ENCODE results near the gene SH3RF3. TPM values are rescaled to one million over a fixed set of nuclear protein-coding genes. Genes with fewer than 3 reads are reported as not detected.

Gene SH3RF3
- total RNA-seq, 1 experiment from 2014 or later: not detected

DNA sequence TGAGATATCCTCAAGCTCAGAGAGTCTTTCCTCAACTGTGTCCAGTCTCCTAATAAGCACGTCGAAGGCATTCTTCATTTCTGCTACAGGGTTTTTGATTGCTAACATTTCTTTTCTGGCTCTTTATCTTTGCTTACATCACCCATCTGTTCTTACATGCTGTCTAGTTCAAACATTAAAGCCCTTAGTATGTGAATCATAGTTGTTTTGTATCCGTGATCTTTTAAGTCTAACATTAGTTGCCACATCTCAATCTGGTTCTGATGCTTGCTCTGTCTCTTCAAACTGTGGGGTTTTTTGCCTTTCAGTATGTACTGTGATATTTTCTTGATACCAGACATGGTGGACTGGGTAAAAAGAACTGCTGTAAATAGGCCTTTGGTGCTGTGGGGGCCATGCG, 235.2 kb downstream of the SH3RF3 start:
- BruUV-seq (replicated peaks): no TSS peak
- H2AFZ ChIP-seq (ENCODE audit: low read depth, low read length, poor library complexity, severe bottlenecking): no peak overlapping the region
- H4K20me1 ChIP-seq (ENCODE audit: insufficient read depth): no peaks in the 10 kb centered on the region
- DNase-seq (ENCODE audit: low read depth, low spot score): no peak
- ChIA-PET POLR2A (no interaction called here), CTCF (no interaction called here), RAD21 (ENCODE audit: low non-redundant PET in 1 of 2, low total read pairs in 2 of 2, uncharacterized antibody in 2 of 2, unreplicated experiment in 2 of 2) (no interaction called here)
- H3K27ac ChIP-seq (ENCODE audit: low read depth, low read length): no peak overlapping the region
- no peak overlapping the region for H3K9ac ChIP-seq (ENCODE audit: low read length)
- H3K9me2 ChIP-seq (ENCODE audit: insufficient read depth): no peaks in the 10 kb centered on the region
- H3K9me3 ChIP-seq (ENCODE audit: control insufficient read depth in 1 of 2, insufficient read depth in 1 of 2, low read depth in 1 of 2, low read length in 2 of 2): no peaks in the 10 kb centered on the region
- ATAC-seq: no peak
- H3K27me3 ChIP-seq (ENCODE audit: insufficient read depth, low read length): no peaks in the 10 kb centered on the region; the same call in 1 of the 2 replicates
- TF ChIP-seq CEBPB (IDR thresholded peaks at IDR 0.05; ENCODE audit: low read depth) (no peak), POLR2A (IDR thresholded peaks at IDR 0.05; ENCODE audit: borderline replicate concordance, extremely low read depth, insufficient read depth, insufficient read length) (no peak), SP1 (IDR thresholded peaks at IDR 0.05; ENCODE audit: low read depth) (no peak), POLR2AphosphoS5 (IDR thresholded peaks at IDR 0.05; ENCODE audit: low read depth, low read length) (no peak), SIN3A (IDR thresholded peaks at IDR 0.05; ENCODE audit: low read depth) (no peak), FOSL1 (IDR thresholded peaks at IDR 0.05; ENCODE audit: low read depth) (no peak), RAD21 (IDR thresholded peaks at IDR 0.05; ENCODE audit: low read depth) (no peak), SRF (IDR thresholded peaks at IDR 0.05; ENCODE audit: low read depth) (no peak), JUND (IDR thresholded peaks at IDR 0.05) (no peak), ZFX (IDR thresholded peaks at IDR 0.05) (no peak), EZH2 (IDR thresholded peaks at IDR 0.05) (no peak), ELF1 (IDR thresholded peaks at IDR 0.05; ENCODE audit: borderline replicate concordance, low read depth) (no peak), EZH2phosphoT487 (IDR thresholded peaks at IDR 0.05; ENCODE audit: borderline replicate concordance) (no peak), CBX3 (IDR thresholded peaks at IDR 0.05; ENCODE audit: low read depth) (no peak), TCF7L2 (IDR thresholded peaks at IDR 0.05; ENCODE audit: borderline replicate concordance, extremely low read depth, insufficient read depth, insufficient read length) (no peak), ZNF274 (IDR thresholded peaks at IDR 0.05; ENCODE audit: low read depth, low read length) (no peak)
- TF ChIP-seq, protein P1, sequence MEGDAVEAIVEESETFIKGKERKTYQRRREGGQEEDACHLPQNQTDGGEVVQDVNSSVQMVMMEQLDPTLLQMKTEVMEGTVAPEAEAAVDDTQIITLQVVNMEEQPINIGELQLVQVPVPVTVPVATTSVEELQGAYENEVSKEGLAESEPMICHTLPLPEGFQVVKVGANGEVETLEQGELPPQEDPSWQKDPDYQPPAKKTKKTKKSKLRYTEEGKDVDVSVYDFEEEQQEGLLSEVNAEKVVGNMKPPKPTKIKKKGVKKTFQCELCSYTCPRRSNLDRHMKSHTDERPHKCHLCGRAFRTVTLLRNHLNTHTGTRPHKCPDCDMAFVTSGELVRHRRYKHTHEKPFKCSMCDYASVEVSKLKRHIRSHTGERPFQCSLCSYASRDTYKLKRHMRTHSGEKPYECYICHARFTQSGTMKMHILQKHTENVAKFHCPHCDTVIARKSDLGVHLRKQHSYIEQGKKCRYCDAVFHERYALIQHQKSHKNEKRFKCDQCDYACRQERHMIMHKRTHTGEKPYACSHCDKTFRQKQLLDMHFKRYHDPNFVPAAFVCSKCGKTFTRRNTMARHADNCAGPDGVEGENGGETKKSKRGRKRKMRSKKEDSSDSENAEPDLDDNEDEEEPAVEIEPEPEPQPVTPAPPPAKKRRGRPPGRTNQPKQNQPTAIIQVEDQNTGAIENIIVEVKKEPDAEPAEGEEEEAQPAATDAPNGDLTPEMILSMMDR (IDR thresholded peaks at IDR 0.05 in 2 of 3, conservative IDR thresholded peaks at IDR 0.05 in 1 of 3; ENCODE audit: borderline replicate concordance in 1 of 3, insufficient read depth in 1 of 3, low read depth in 2 of 3, low read length in 2 of 3): no peak
- TF ChIP-seq, protein P2, sequence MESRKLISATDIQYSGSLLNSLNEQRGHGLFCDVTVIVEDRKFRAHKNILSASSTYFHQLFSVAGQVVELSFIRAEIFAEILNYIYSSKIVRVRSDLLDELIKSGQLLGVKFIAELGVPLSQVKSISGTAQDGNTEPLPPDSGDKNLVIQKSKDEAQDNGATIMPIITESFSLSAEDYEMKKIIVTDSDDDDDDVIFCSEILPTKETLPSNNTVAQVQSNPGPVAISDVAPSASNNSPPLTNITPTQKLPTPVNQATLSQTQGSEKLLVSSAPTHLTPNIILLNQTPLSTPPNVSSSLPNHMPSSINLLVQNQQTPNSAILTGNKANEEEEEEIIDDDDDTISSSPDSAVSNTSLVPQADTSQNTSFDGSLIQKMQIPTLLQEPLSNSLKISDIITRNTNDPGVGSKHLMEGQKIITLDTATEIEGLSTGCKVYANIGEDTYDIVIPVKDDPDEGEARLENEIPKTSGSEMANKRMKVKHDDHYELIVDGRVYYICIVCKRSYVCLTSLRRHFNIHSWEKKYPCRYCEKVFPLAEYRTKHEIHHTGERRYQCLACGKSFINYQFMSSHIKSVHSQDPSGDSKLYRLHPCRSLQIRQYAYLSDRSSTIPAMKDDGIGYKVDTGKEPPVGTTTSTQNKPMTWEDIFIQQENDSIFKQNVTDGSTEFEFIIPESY (IDR thresholded peaks at IDR 0.05; ENCODE audit: extremely low read depth, insufficient replicate concordance, low read length): no peak
- TF ChIP-seq, protein P3, sequence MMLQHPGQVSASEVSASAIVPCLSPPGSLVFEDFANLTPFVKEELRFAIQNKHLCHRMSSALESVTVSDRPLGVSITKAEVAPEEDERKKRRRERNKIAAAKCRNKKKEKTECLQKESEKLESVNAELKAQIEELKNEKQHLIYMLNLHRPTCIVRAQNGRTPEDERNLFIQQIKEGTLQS (IDR thresholded peaks at IDR 0.05): no peak
- TF ChIP-seq, protein P4, sequence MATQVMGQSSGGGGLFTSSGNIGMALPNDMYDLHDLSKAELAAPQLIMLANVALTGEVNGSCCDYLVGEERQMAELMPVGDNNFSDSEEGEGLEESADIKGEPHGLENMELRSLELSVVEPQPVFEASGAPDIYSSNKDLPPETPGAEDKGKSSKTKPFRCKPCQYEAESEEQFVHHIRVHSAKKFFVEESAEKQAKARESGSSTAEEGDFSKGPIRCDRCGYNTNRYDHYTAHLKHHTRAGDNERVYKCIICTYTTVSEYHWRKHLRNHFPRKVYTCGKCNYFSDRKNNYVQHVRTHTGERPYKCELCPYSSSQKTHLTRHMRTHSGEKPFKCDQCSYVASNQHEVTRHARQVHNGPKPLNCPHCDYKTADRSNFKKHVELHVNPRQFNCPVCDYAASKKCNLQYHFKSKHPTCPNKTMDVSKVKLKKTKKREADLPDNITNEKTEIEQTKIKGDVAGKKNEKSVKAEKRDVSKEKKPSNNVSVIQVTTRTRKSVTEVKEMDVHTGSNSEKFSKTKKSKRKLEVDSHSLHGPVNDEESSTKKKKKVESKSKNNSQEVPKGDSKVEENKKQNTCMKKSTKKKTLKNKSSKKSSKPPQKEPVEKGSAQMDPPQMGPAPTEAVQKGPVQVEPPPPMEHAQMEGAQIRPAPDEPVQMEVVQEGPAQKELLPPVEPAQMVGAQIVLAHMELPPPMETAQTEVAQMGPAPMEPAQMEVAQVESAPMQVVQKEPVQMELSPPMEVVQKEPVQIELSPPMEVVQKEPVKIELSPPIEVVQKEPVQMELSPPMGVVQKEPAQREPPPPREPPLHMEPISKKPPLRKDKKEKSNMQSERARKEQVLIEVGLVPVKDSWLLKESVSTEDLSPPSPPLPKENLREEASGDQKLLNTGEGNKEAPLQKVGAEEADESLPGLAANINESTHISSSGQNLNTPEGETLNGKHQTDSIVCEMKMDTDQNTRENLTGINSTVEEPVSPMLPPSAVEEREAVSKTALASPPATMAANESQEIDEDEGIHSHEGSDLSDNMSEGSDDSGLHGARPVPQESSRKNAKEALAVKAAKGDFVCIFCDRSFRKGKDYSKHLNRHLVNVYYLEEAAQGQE (IDR thresholded peaks at IDR 0.05; ENCODE audit: low read depth): no peak
- no peaks in the 10 kb centered on the region for H3K4me1 ChIP-seq (ENCODE audit: control insufficient read depth in 1 of 2, insufficient read depth in 2 of 2, low read length in 2 of 2)
- no peaks in the 10 kb centered on the region for H3K79me2 ChIP-seq (ENCODE audit: insufficient read depth, low read length)
- no peak overlapping the region for H3K4me2 ChIP-seq (ENCODE audit: low read length)
- no peaks in the 10 kb centered on the region for H3K36me3 ChIP-seq (ENCODE audit: control insufficient read depth in 1 of 2, insufficient read depth in 2 of 2, low read length in 2 of 2)
- H3K4me3 ChIP-seq (replicated peaks in 1 of 2; ENCODE audit: low read depth in 1 of 2, low read length in 2 of 2): no peak overlapping the region
- intact Hi-C loops (cut with micrococcal nuclease): no loop called here

Data from HCT116 (cell line).